Activated T-helper 2 cell treated with anti-CD3 and anti-CD28 coated beads, Interferon-gamma antibody, Interleukin-2, Interleukin-4, amounts not matched to agents 10 μg/mL and 5 μg/mL and 100 μg/mL, durations not matched to agents 14 hours and 24 hours and 36 hours (primary cell): ENCODE results near the gene USP25. TPM values are rescaled to one million over a fixed set of nuclear protein-coding genes. Genes with fewer than 3 reads are reported as not detected.
A peak's percentile ranks its signal among the peaks of the same experiment; 100 is the strongest.

Experiments used
- DNase-seq: peaks from one replicate; pipeline ENCODE4 v3.0.0; 2021; ENCODE audit warnings: low spot score
- H3K27ac Mint-ChIP-seq: one replicate; pipeline ENCODE4 v1.8.0; 2021; ENCODE audit warnings: mixed read lengths
- H3K27me3 Mint-ChIP-seq: one replicate; pipeline ENCODE4 v1.8.0; 2021; ENCODE audit warnings: low read depth, mixed read lengths
- H3K36me3 Mint-ChIP-seq: one replicate; pipeline ENCODE4 v1.8.0; 2021; ENCODE audit warnings: low read depth, mixed read lengths
- H3K4me1 Mint-ChIP-seq: one replicate; pipeline ENCODE4 v1.8.0; 2021; ENCODE audit warnings: low read depth, mixed read lengths
- H3K4me3 Mint-ChIP-seq: one replicate; pipeline ENCODE4 v1.8.0; 2021; ENCODE audit warnings: low read depth, mild to moderate bottlenecking, moderate library complexity, mixed read lengths
- H3K9me3 Mint-ChIP-seq: one replicate; pipeline ENCODE4 v1.8.0; 2021; ENCODE audit warnings: mixed read lengths
- intact Hi-C: fragments of 100-400 bp; cut with micrococcal nuclease; formaldehyde crosslinking; loops from one replicate; pipeline ENCODE4 v1.15.1; 2023
- total RNA-seq: library from RNA; stranded (reverse); gene quantifications from 2 replicates; pipeline ENCODE4 v1.2.3, GENCODE V29; 2022

The USP25 gene
- total RNA-seq, 1 donor from 2014 or later, result 21.7 TPM

- Mint-ChIP-seq H3K27ac (no peak overlapping the region), H3K27me3 (no peaks in the 10 kb centered on the region), H3K9me3 (no peaks in the 10 kb centered on the region), H3K4me3 (no peak overlapping the region), H3K4me1 (peaks cover 4% of the 10 kb centered on the region), H3K36me3 (peaks cover 39% of the 10 kb centered on the region)
- intact Hi-C loops, result no loop called here
- DNase-seq, result no peak
Measured at GRCh38 chr21:15804247-15805005, 74.6 kb downstream of the USP25 start.

DNA sequence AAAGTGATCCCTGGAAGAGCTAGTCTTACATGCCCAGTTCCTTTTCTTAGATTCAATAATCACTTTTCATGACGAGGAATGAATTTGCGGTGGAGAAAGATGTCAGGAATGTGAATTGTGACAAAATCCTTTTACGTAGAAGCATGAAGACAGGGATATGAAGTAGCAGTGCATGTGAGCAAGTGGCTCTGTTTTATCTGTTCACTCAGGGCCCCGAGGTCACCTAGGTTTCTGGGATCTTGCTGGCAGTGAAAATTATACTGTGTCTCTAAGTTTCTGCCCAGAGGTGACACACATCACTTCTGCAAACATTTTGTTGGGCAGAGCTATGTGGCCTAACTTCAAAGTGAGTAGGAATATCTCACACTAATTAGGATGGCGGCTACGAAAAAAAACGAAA, 79.3 kb downstream of the USP25 start:
- H3K4me1 Mint-ChIP-seq, result peaks cover 6% of the 10 kb centered on the region
- no peak overlapping the region for H3K4me3 Mint-ChIP-seq
- H3K27me3 Mint-ChIP-seq, result no peaks in the 10 kb centered on the region
- H3K36me3 Mint-ChIP-seq, result peaks cover 64% of the 10 kb centered on the region
- H3K27ac Mint-ChIP-seq, result no peak overlapping the region
- intact Hi-C loops, result no loop called here
- H3K9me3 Mint-ChIP-seq, result peaks cover 14% of the 10 kb centered on the region
- no peak for DNase-seq

DNA sequence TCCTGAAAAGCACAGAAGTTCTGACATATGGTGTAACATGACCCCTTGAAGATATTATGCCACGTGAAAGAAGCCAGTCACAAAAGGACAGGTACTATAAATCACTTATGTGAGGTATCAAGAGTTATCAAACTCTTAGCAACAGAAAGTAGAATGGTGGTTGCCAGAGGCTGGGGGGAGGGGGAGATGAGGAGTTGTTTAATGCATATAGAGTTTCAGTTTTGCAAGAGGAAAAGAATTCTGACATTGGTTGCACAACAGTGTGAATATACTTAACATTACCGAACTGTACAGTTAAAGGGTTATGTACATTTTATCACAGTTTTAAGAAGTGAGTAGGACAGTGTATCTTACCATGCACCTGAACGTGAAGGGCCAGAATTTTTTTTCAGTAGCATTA, 80.0 kb downstream of the USP25 start:
- Mint-ChIP-seq H3K4me3 (no peak overlapping the region), H3K9me3 (peaks cover 21% of the 10 kb centered on the region), H3K4me1 (peaks cover 6% of the 10 kb centered on the region), H3K27ac (peak overlapping the region; percentile 24), H3K27me3 (no peaks in the 10 kb centered on the region), H3K36me3 (peaks cover 71% of the 10 kb centered on the region)
- intact Hi-C loops, result no loop called here
- no peak for DNase-seq

- no peak for DNase-seq
- Mint-ChIP-seq H3K4me3 (no peak overlapping the region), H3K4me1 (no peaks in the 10 kb centered on the region), H3K36me3 (peaks cover 89% of the 10 kb centered on the region), H3K9me3 (peaks cover 44% of the 10 kb centered on the region), H3K27ac (no peak overlapping the region), H3K27me3 (no peaks in the 10 kb centered on the region)
- intact Hi-C loops, result no loop called here
Measured at GRCh38 chr21:15815285-15815684, 85.5 kb downstream of the USP25 start.

GRCh38 chr21:15820327-15820726, 90.5 kb downstream of the USP25 start:
- no peak for DNase-seq
- peaks cover 68% of the 10 kb centered on the region for H3K36me3 Mint-ChIP-seq
- intact Hi-C loops, result loop anchor here (10.0 kb wide), 1 partner anchor 756 kb away; the partner anchor contains the start of gene NRIP1
- H3K4me1 Mint-ChIP-seq, result peaks cover 21% of the 10 kb centered on the region
- no peak overlapping the region for H3K27ac Mint-ChIP-seq
- peaks cover 18% of the 10 kb centered on the region for H3K9me3 Mint-ChIP-seq
- no peak overlapping the region for H3K4me3 Mint-ChIP-seq
- no peaks in the 10 kb centered on the region for H3K27me3 Mint-ChIP-seq

DNA sequence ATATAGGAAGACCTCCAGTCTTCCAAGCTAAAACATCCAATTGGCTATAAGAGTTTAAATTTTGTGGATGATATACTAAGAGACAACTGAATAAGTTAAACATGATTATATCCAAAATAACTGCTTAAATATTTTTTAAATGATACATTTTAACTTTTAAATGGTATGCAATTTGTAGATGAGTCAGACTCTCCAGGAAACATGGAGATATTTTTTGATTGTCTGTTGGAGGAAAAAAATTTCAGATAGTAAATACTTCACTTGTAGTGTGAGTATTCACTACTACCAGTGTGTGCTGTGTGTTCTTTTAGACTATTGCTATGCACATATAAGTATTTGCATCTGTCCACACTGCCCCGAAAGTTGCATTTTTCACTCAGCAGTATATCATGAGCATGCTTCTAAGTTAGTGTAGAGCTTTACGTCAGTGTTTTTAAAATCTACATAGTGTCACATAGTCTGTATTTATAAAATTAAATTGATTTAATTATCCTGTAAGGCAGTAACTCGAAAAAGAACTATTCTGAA, 91.1 kb downstream of the USP25 start:
- DNase-seq, result no peak
- H3K4me3 Mint-ChIP-seq, result no peak overlapping the region
- no peaks in the 10 kb centered on the region for H3K27me3 Mint-ChIP-seq
- peaks cover 64% of the 10 kb centered on the region for H3K36me3 Mint-ChIP-seq
- peaks cover 23% of the 10 kb centered on the region for H3K4me1 Mint-ChIP-seq
- H3K9me3 Mint-ChIP-seq, result peaks cover 12% of the 10 kb centered on the region
- H3K27ac Mint-ChIP-seq, result no peak overlapping the region
- intact Hi-C loops, result loop anchor here (10.0 kb wide), 1 partner anchor 756 kb away; the partner anchor contains the start of gene NRIP1

- intact Hi-C loops, result loop anchor here (10.0 kb wide), 1 partner anchor 759 kb away; the partner anchor contains the start of gene NRIP1
- peaks cover 24% of the 10 kb centered on the region for H3K4me1 Mint-ChIP-seq
- H3K9me3 Mint-ChIP-seq, result no peaks in the 10 kb centered on the region
- H3K27ac Mint-ChIP-seq, result peak overlapping the region; percentile 52
- H3K27me3 Mint-ChIP-seq, result no peaks in the 10 kb centered on the region
- DNase-seq, result no peak
- H3K4me3 Mint-ChIP-seq, result no peak overlapping the region
- H3K36me3 Mint-ChIP-seq, result peaks cover 57% of the 10 kb centered on the region
Measured at GRCh38 chr21:15823486-15824150, 93.8 kb downstream of the USP25 start.

- H3K4me3 Mint-ChIP-seq, result no peak overlapping the region
- peaks cover 24% of the 10 kb centered on the region for H3K4me1 Mint-ChIP-seq
- intact Hi-C loops, result loop anchor here (5.0 to 10.0 kb wide), 2 partner anchors 93 to 761 kb away; partner anchors contain the start of gene NRIP1
- no peaks in the 10 kb centered on the region for H3K9me3 Mint-ChIP-seq
- no peak for DNase-seq
- H3K36me3 Mint-ChIP-seq, result peaks cover 44% of the 10 kb centered on the region
- H3K27ac Mint-ChIP-seq, result no peak overlapping the region
- H3K27me3 Mint-ChIP-seq, result no peaks in the 10 kb centered on the region
Measured at GRCh38 chr21:15825700-15826099, 95.9 kb downstream of the USP25 start.

GRCh38 chr21:15826147-15826780, 96.5 kb downstream of the USP25 start:
- Mint-ChIP-seq H3K36me3 (peaks cover 47% of the 10 kb centered on the region), H3K9me3 (no peaks in the 10 kb centered on the region), H3K27me3 (no peaks in the 10 kb centered on the region), H3K27ac (no peak overlapping the region), H3K4me3 (no peak overlapping the region), H3K4me1 (peaks cover 24% of the 10 kb centered on the region)
- DNase-seq, result peak; percentile 10
- intact Hi-C loops, result loop anchor here (5.0 to 10.0 kb wide), 2 partner anchors 94 to 761 kb away; partner anchors contain the start of gene NRIP1

- intact Hi-C loops, result loop anchor here (5.0 to 10.0 kb wide), 2 partner anchors 95 to 762 kb away; partner anchors contain the start of gene NRIP1
- peaks cover 50% of the 10 kb centered on the region for H3K36me3 Mint-ChIP-seq
- no peaks in the 10 kb centered on the region for H3K9me3 Mint-ChIP-seq
- H3K4me3 Mint-ChIP-seq, result no peak overlapping the region
- H3K27me3 Mint-ChIP-seq, result no peaks in the 10 kb centered on the region
- peaks cover 23% of the 10 kb centered on the region for H3K4me1 Mint-ChIP-seq
- DNase-seq, result no peak
- H3K27ac Mint-ChIP-seq, result no peak overlapping the region
Measured at GRCh38 chr21:15826908-15827601, 97.3 kb downstream of the USP25 start.

- H3K4me1 Mint-ChIP-seq, result peaks cover 3% of the 10 kb centered on the region
- no peak overlapping the region for H3K4me3 Mint-ChIP-seq
- intact Hi-C loops, result no loop called here
- H3K27me3 Mint-ChIP-seq, result no peaks in the 10 kb centered on the region
- H3K36me3 Mint-ChIP-seq, result peaks cover 47% of the 10 kb centered on the region
- H3K27ac Mint-ChIP-seq, result no peak overlapping the region
- no peak for DNase-seq
- H3K9me3 Mint-ChIP-seq, result no peaks in the 10 kb centered on the region
Measured at GRCh38 chr21:15831497-15831896, 101.7 kb downstream of the USP25 start.

- Mint-ChIP-seq H3K27me3 (no peaks in the 10 kb centered on the region), H3K4me1 (peaks cover 3% of the 10 kb centered on the region), H3K9me3 (no peaks in the 10 kb centered on the region), H3K27ac (no peak overlapping the region), H3K36me3 (peaks cover 21% of the 10 kb centered on the region), H3K4me3 (no peak overlapping the region)
- DNase-seq, result no peak
- intact Hi-C loops, result no loop called here
Measured at GRCh38 chr21:15837645-15838044, 107.9 kb downstream of the USP25 start.
